Measurements from ENCODE around the gene RPA1.
A peak's percentile ranks its signal among the peaks of the same experiment; 100 is the strongest.
"Not testable (repeated sequence)": the region's sequence is repeated elsewhere in the genome, so short reads cannot be mapped to it uniquely, and the experiment has no call there.

The RPA1 gene

GRCh38 chr17:1829592-1830257, at the start of gene RPA1, which contains the start of gene SMYD4:
Gene RPA1, plus strand, starts transcription at chr17:1830005. Its CDS starts 89 bp downstream, at chr17:1830094.
Gene SMYD4, minus strand, starts transcription at chr17:1829902. Its CDS starts 1,908 bp downstream, at chr17:1827994.
- peak; percentile 59 for DNase-seq

- DNase-seq, result no peak
Observed at GRCh38 chr17:1782171-1782567, 47.6 kb upstream of the RPA1 start.

- no peak for DNase-seq
Observed at GRCh38 chr17:1783271-1783670, 46.5 kb upstream of the RPA1 start.

DNA sequence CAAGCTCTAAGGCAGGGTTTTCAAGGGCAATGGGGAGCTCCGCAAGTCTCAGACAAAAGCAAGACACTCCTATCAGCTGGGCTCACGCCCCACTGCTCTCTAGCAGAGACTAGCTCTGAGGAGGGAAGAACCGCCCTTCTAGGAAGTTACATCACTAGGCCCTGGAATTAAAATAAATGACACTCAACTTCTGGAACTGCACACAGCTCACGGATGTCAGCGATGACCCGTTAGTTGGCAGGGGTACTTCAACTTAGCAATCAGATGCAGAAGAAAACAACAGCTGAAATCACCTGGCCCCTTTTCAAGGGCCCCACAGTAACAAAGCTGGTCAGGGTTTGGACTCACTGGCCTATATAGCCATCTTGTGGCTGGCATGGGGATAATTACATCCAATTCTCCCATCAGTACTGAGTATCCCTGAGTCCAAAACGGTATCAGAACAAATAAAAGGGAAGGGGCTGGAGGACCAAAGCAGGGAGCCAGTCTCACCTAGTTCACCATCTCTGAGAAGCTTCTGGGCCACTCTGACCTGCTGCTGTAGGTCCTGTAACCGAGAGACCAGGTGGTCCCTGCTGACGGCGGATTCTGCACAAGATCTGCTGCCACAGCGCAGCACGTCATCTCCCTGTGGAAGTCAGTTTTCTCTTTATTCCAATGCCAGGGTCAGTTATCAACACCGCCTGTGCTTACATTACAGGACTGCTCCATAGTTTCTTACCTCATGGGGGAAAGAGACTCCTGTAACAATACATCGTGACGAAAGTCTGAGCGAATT, 45.8 kb upstream of the RPA1 start:
- no peak for DNase-seq

DNA sequence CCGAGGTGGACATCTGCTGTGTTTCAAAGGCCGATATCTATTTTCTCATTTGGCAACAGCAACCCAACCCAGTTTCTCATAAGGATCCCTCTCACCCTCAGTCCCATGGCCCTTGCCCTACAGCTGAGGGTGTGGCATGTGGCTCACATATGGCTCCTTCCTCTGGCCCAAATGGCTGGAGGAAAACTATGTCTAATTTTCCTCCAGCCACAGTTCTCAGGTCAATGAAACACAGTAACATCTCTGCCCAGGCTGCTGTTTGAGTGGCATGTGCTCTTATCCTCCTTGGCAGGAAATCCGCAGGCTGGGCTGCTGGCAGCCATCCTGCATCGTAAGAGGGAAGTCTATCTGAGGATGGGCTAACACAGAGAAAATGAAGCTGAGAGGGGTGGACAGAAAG, 43.9 kb upstream of the RPA1 start:
- no peak for DNase-seq

- DNase-seq, result no peak
Observed at GRCh38 chr17:1786708-1787107, 43.1 kb upstream of the RPA1 start.

- DNase-seq, result no peak
Observed at GRCh38 chr17:1787301-1787902, 42.4 kb upstream of the RPA1 start.

GRCh38 chr17:1789936-1790335, 39.9 kb upstream of the RPA1 start:
- DNase-seq, result no peak

- no peak for DNase-seq
Observed at GRCh38 chr17:1792495-1793446, 37.0 kb upstream of the RPA1 start.

- no peak for DNase-seq
Observed at GRCh38 chr17:1793447-1793806, 36.4 kb upstream of the RPA1 start.

DNA sequence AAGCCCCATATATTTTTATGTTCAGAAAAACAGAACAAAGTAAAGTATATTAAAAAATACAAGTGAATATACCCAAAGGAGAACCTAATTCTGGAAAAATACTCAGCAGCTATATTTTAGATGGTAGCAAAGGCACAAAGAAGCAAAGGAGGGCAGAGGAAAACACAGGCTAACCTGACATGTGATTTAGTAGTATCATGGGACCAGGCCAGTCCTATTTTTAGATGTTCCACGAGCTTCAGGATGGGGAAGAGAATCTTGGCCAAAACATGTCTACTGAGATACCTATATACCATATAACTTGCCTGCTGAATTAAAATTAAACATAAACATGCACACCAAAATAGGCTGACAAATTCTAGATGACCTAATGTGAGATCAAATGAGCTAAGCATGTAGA, 33.0 kb upstream of the RPA1 start:
- no peak for DNase-seq

- no peak for DNase-seq
Observed at GRCh38 chr17:1797323-1797722, 32.5 kb upstream of the RPA1 start.

GRCh38 chr17:1797846-1798245, 32.0 kb upstream of the RPA1 start:
- DNase-seq, result not testable (repeated sequence)

- no peak for DNase-seq
Observed at GRCh38 chr17:1800240-1800639, 29.6 kb upstream of the RPA1 start.

DNA sequence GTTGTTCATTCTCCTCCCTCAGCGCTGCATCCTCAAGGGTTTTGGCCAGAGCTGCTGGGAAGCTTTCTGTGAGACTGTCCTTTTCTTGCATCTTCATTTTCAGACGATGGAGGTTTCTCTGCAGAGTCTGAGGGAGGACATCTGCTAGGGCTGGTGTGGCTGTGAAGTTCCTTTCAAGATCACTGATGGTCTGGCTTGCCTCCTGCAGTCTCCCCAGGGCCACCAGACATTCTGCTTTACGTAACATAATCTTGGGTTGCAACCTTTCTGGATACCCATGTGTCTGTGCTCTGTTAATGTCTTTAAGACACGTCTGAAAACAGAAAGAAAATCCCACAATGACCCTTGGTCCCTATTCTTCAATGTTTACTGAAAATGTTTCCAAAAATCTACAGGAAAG, 29.1 kb upstream of the RPA1 start:
- DNase-seq, result no peak

GRCh38 chr17:1802429-1802828, 27.4 kb upstream of the RPA1 start:
- DNase-seq, result no peak

DNA sequence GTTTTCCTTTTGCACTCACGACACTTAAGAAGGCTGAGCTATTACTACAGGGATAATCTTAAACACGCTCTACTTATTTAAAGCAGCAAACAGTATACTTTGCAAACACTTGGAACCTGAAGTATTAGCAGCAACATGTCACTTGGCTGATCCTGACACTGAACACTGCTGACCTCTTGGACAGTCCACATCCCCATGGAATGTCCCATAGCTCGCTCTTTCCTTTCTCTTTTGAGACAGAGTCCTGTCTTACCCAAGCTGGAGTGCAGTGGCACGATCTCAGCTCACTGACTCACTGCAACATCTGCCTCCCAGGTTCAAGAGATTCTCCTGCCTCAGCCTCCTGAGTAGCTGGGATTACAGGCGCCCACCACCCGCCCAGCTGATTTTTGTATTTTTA, 26.5 kb upstream of the RPA1 start:
- no peak for DNase-seq

- no peak for DNase-seq
Observed at GRCh38 chr17:1807890-1808289, 21.9 kb upstream of the RPA1 start.

DNA sequence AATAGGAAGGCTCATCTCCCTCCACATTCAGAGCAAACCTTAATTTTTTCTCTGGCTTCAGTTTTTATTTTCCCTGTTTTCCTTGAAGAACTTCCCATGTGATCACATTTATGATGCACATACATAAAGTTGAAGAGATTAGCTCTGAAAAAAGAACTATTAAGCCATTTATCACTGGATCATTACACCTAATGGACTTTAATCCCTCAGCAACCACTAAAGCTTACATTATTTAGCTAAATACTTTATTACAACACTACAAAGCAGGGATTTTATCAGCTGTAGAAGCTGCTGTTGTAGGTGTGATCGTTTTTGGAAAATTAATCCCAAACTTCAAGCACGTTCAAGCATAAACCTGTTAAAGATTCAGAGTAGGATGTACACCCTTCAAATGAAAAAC, 21.2 kb upstream of the RPA1 start:
- no peak for DNase-seq

DNA sequence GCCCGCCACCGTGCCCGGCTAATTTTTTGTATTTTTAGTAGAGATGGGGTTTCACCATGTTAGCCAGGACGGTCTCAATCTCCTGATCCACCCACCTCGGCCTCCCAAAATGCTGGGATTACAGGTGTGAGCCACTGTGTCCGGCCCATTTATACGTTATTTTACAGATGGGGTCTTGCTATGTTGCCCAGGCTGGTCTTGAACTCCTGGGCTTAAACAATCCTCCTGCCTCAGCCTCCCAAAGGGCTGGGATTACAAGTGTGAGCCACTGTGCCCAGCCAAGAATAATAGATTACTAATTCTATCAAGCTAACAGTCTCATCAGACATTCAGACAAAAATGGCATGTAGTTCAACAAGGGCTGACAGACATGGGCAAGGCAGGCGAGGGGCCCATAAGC, 20.0 kb upstream of the RPA1 start:
- DNase-seq, result not testable (repeated sequence)

DNA sequence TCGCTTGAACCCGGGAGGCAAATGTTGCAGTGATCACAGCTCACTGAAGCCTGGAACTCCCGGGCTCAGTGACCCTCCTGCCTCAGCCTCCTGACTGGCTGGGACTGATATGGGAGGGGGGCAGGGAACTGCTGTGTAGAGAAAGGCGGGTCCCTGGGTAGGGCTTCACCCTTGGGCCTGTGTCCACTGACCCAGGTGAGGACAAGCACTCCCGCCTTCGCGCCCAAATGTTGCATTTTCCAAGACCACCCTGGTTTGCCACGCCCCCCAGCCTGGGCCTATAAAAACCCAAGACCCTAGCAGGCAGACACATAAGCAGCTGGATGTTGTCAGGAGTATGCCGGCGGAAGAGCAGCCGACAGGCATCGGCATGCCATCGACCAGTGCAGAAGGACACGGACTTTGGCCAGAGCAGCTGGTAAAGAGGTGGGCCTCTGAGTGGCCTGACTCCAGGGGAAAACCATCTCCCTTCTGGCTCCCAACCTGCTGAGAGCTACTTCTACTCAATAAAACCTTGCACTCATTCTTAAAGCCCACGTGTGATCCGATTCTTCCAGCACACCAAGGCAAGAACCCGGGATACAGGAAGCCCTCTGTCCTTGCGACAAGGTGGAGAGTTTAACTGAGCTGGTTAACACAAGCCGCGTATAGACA, 19.2 kb upstream of the RPA1 start:
- DNase-seq, result no peak

DNA sequence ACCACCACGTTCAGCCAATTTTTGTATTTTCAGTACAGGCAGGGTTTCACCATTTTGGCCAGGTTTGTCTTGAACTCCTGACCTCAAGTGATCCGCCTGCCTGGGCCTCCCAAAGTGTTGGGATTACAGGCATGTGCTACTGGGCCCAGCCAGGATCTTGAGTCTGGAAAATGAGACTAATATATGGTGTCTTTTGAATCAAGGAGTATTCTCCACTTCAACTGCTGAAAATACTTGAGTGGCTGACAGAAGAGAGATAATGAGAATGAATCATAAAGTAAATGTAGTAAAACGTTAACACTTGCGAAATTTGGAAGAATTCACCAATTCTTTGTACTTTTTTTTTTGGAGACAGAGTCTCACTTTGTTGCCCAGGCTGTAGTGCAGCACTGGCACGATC, 16.7 kb upstream of the RPA1 start:
- no peak for DNase-seq
